Measurements from ENCODE around the gene DGKD.

The DGKD gene

DNA sequence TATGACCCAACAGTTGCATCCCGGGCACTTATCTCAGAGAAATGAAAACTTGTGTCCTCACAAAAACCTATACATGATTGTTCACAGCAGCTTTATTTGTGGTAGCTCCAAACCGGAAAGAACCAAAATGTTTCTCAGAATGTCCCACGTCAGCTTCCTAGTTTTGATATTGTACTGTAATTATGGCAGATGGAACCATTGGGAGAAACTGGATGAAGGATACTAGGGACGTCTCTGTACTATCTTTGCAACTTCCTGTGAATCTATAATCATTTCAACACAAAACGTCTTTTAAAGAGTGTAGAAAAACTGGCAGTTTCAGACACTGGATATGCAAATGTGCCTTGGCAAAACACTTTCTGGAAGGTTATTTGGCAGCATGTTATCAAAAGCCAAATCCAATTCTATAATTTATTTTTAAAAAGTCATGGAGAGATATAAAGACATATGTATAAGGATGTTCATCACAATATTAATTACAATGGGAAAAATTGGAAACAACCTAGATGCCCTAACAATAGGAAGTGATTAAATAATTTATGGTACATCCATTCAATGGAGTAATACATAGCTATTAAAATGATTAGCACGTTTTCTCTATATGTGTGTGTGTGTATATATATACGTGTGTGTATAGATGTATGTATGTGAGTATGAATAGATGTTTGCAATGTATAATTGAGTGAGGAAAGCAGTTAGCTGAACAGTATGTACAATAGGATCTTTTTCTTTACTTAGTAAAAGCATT is 36.9 kb upstream of the DGKD start:
- no peak for TF ChIP-seq CTCF (IDR thresholded peaks at IDR 0.05)
- Histone ChIP-seq H3K4me1 (no peaks in the 10 kb centered on the region), H3K36me3 (no peaks in the 10 kb centered on the region), H3K27me3 (peaks cover 0 to 20% of the 10 kb centered on the region in 2 donors), H3K27ac (no peak overlapping the region), H3K4me3 (no peak overlapping the region), H3K9me3 (no peaks in the 10 kb centered on the region)
- DNase-seq: no peak
- intact Hi-C loops (cut with DNase I; ENCODE audit: low total_unique reads): no loop called here

DNA sequence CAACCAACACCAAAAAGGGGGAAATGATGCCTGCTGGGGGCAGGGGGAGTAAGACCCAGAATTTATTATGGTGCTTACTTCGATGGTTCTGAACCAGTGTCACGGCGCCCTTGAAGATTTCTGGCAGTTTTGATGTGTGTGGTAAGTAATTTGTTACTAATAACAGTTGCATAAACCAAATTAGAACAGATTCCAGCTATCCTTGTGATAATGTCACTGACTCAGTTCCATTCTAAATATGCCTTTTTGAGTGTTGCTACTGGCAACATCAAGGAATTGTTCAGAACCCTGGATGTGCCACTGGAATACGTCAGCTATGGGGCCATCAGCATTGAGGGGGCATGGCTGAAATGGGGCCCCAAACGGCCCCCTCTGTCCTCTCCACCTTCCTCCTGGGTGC is 35.0 kb upstream of the DGKD start:
- Histone ChIP-seq H3K27me3 (peaks cover 0 to 17% of the 10 kb centered on the region in 2 donors), H3K27ac (no peak overlapping the region), H3K4me3 (no peak overlapping the region), H3K9me3 (no peaks in the 10 kb centered on the region), H3K36me3 (no peaks in the 10 kb centered on the region), H3K4me1 (no peaks in the 10 kb centered on the region)
- intact Hi-C loops (cut with DNase I; ENCODE audit: low total_unique reads): no loop called here
- no peak for DNase-seq
- TF ChIP-seq CTCF (IDR thresholded peaks at IDR 0.05): no peak

- intact Hi-C loops (cut with DNase I; ENCODE audit: low total_unique reads): no loop called here
- H3K27ac ChIP-seq: no peak overlapping the region
- no peak overlapping the region for H3K4me3 ChIP-seq
- no peak for DNase-seq
- H3K4me1 ChIP-seq: no peaks in the 10 kb centered on the region
- no peak for TF ChIP-seq CTCF (IDR thresholded peaks at IDR 0.05)
- H3K9me3 ChIP-seq: no peaks in the 10 kb centered on the region
- peaks cover 0 to 15% of the 10 kb centered on the region in 2 donors for H3K27me3 ChIP-seq
- H3K36me3 ChIP-seq: no peaks in the 10 kb centered on the region
Observed at GRCh38 chr2:233320470-233320869, 33.8 kb upstream of the DGKD start.

- H3K9me3 ChIP-seq: no peaks in the 10 kb centered on the region
- H3K36me3 ChIP-seq: no peaks in the 10 kb centered on the region
- intact Hi-C loops (cut with DNase I; ENCODE audit: low total_unique reads): no loop called here
- DNase-seq: no peak
- H3K4me3 ChIP-seq: no peak overlapping the region
- TF ChIP-seq CTCF (IDR thresholded peaks at IDR 0.05): no peak
- H3K4me1 ChIP-seq: no peaks in the 10 kb centered on the region
- peaks cover 0 to 15% of the 10 kb centered on the region in 2 donors for H3K27me3 ChIP-seq
- H3K27ac ChIP-seq: no peak overlapping the region
Observed at GRCh38 chr2:233321166-233321565, 33.1 kb upstream of the DGKD start.

- Histone ChIP-seq H3K36me3 (no peaks in the 10 kb centered on the region), H3K4me3 (no peak overlapping the region), H3K4me1 (no peaks in the 10 kb centered on the region), H3K27ac (no peak overlapping the region), H3K27me3 (peaks cover 0 to 13% of the 10 kb centered on the region in 2 donors), H3K9me3 (no peaks in the 10 kb centered on the region)
- no peak for DNase-seq
- no peak for TF ChIP-seq CTCF (IDR thresholded peaks at IDR 0.05)
- intact Hi-C loops (cut with DNase I; ENCODE audit: low total_unique reads): no loop called here
Observed at GRCh38 chr2:233323851-233324250, 30.4 kb upstream of the DGKD start.
